SHP77 treated with DMSO at 0.1 percent for 48 hours (cell line): ENCODE data around the gene FOCAD.

Experiments used
- DNase-seq: peaks from one replicate; lab custom pipeline; 2025; lab: John Stamatoyannopoulos, UW

Gene FOCAD

DNA sequence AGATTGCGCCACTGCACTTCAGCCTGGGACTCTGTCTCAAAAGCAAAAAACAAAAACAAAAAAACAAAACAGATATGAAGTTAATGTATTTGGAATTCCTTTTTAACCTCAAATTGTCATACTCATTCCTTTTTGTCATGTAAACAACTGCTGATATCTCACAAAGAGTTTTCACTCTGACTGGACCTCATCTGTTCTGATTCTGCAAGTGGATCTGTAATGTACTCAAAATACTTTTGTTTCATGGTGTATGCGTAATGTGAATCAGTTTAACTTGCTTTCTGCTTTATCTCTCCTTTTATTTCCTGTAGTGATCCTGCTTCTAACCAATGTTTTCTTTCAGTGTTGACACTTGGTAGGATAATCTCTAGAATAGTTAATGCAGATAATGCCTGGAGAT, 106.7 kb downstream of the FOCAD start:
- DNase-seq = no peak

DNA sequence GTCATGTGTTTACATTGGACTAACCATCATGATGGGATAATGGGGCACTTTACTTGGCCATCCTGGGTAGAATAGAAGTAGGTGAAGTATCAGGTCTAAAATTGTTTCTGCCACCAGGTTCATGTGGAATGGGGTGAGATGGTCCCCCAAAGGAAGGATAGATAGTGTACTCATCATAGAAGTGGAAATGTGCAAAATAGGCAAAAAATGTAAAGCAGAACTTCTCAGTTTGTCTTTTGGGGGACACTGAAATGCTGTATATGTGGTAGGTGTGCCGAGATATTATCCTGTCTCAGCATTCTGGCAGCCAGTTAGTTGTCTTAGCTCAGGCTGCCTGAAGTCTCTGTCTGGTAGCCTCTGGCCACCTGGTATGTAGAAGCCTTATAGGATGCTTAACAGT, 107.6 kb downstream of the FOCAD start:
- no peak for DNase-seq

DNA sequence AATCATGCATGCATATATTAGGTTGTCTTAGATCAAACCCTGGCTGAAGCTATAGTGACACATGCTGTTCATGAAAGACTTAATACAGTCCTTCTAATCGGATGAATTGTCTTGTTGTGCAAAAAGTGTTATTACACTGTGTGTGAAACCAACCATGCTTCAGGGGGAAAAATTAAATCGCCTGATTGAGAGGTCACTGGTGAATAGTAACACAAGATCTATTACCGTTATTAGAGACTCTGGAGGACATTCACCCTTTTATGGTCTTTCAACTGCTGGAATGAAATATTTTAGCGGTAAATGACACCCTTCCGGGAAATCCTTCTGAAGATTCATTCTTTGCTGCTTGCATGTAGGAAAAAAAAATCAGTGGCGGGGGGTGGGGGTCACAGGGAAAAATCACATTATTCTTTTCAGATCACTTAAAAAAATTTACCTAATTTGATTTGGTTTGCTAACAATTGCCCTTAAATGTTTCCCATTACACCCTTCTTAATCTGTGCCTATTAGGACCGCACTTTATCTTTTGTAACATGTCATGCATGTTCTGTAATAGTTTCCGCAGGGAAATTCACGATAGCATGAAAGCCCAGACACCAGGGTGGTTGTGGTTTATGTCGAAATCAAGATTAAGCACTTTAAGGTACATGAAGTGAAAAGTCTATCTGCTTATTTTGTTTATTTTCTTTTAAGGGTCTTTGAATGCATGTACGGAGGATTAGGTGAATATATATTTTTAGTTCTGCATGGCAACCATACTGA, 120.6 kb downstream of the FOCAD start:
- DNase-seq = no peak

DNA sequence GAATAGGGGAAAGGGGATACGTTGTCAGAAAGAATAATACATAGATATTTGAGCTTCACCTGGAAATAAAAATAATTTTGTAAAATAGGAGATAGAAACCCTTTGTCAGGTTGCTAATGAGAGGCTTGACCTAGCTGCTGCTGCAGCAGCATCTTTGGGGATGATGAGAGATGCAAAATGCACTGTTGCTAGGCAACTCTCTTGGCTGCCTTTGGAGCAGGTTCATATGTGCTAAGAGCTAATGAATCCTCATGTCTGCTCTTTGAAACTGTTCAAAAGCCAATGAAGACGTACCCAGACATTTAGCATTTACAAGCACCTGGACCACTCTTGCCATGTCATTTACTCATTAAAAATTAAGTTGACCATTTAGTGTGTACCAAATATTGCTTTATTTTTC, 121.7 kb downstream of the FOCAD start:
- DNase-seq = no peak

DNA sequence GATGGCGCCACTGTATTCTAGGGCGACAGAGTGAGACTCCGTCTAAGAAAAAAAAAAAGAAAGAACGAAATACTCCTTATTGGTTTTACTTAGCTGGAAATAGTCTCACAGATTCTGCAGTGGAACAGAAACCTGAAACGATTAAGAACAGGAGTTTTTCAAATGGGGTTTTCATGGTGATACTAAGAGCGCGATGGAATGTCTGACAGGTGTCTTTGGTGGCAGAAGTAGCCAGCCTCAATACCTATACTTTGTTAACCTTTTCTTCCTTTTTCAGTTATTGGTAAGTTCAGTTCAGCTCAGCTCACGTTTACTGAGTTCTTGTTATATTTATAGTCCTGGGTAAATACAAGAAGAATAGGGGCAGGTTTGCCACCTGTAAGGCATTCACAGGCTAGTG, 123.9 kb downstream of the FOCAD start:
- DNase-seq = no peak

DNA sequence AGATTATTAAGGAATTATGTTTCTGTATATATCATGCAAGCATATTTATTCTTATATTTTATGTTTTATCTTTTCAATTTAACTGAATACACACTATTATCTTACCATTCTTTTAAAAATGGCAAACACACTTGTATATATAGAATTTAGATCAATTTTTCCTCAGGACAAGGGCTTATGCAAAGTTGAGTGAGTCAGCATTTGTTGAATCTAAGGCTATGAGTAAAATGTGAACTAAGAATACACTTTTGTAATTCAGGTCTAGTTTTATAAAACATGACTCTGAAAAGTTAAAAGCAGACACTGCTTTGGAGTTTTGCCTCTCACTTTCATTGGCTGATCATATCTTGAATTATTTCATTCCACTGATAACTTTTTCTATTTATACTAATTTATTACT, 127.8 kb downstream of the FOCAD start:
- DNase-seq = no peak

DNA sequence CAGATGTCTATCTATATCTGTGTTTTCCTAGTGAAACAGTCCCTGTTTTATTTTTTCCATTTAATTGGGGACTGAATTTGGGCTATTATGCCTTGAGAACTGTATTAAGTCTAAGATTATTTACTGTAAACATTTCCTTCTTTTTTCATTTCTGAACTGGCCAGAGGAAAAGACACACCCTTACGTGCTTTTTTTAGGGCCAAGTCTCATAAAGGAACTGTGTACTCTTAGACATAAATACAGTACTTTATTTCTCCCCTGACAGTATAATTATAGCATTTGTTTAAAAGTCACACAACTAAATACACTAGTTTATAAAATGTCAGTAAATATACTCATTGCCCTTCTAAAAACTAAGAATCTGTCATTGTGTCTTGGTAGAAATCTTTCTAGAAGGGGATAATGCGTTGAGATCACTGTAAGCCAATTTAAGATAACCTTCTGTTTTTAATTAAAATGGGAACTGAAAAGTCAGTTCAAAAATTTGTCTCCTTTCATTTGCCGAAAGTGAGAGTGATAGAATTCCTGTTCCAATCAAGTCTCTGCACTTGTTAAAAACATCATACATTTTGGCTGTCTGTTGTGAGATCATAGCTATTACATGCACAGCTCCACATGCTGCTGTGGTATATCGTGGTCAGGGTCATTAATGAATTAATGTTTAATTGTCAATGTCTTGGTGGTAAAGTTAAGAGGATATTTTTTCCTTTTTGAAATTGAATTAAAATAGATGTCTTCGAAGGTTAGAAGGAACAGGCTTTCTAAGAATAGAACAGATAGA, 132.1 kb downstream of the FOCAD start:
- no peak for DNase-seq

DNA sequence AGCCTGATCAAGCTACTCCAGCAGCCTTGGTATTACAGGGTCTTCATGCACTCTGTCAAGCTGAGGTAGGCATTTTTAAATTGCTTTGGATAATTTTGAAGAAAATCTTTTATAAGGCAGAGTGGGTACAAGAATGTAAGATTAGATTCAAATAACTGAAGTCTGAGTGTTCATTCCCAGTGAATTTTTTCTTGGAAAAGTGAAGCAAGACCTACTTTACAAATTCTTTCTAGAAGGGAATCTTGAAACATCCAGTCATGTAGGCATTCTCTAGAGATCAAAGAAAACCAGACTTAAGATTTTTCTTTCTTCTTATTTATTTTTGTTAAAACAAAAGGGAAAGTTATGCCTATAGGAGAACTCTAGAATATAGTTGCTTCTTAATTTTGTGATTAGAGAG, 139.0 kb downstream of the FOCAD start:
- DNase-seq = no peak

DNA sequence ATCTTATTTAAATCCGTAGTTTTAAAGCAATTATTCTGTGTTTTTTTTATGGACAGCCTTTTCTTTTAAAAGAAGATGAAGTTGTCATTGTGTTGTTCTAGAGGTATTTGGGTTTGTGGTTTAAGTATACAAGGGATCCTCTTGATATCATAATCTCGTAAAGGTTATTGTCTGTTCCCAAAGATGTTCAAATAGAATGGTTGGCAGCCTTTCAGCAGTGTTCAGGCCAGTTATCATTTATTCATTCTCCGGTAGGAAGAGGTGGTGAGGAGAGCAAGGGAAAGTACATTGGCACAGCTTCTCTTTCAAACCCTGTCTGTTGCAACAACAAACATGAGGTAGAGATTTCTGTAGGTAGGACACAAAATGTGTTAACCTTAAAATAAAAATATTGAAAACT, 147.0 kb downstream of the FOCAD start:
- no peak for DNase-seq

DNA sequence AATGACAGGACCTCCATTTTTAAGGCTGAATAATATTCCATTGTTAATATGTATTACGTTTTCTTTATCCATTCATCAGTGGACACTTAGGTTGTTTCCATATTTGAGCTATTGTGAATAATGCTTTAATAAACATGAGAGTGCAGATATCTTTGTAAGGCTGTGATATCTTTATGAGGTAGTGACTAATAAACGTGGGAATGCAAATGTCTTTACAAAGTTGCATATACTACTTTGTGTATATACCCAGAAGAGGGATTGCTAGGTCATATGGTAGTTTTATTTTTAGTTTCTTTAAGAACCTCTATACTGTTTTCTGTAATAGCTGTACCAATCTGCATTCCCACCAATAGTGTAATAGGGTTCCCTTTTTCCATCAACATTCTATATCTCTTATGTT, 148.7 kb downstream of the FOCAD start:
- no peak for DNase-seq

DNA sequence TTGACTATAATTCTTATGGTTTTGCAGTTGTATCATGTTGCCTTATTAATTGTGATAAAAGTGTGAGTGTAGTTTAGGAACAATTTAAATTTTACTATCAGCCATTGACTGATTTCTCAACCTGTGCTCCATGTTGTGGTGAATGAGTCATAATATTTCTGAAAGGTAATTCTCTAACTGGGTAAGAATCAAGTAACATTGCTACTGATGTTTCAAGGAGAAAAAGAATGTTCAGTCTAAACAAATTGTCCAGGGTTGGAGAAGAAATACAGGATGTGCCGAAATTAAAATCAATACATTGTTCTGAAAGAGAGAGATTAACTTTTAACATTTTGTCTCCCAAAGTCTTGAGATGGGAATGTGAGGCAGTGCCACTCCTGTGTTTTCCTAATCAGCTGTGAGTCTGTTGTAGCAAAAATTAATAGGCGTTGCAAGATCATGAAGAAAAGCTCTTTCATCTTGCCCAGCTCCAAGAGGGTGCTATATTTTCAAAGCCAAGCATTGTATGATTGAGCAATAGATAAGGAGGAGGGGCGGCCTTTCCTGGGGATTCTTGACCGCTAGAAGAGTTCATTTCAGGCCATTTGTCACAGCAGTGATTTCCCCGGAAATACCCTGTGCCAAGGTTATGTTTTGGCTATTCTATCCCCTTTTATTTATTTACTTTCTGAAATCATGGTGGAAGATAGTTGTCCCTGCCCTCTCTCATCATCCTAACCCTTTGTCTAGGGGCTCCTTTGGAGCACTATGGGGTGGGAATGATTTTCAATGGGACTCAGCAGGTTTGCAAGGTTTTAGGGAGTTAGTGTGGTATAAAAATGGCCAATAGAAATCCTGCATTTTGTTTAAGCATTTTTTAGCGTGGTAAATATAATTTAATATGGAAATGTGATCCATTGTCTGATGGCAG, 151.6 kb downstream of the FOCAD start:
- DNase-seq = no peak

DNA sequence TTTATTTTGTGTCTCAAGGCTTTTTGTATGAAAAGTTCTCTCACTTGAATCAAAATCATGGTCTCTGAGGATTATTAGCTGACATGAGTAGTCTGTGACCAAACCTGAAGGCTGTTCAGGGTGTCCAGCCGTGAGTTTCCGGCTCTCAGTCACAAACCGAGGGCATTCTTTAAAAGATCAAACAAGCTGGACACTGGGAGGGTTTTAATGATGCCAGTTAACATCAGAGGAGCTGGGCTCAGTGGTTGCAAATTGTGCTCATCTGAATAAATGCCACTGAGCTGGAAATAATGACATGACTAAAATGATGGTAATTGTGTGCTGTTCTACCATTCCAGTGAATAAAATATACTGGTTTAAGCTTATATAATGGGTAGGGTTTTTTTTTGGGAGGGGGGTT, 153.1 kb downstream of the FOCAD start:
- no peak for DNase-seq

DNA sequence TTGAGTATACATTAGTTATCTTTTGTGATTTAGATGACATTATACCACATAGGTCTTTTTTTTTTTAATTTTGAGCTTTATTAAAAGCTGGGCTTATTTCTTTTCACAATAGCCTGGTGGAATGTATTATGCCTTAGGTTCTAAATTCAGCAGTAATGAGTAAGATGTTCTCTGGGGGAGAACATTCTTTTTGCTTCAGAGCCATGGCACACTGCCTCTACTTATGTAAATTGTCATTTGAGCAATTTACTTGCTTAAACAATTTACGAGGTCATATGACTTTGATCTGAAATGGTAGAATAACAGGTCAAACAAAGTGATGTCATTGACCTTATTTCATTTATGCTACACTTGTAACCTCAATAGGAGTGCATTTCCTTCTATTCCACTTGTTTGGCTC, 154.2 kb downstream of the FOCAD start:
- DNase-seq = no peak

DNA sequence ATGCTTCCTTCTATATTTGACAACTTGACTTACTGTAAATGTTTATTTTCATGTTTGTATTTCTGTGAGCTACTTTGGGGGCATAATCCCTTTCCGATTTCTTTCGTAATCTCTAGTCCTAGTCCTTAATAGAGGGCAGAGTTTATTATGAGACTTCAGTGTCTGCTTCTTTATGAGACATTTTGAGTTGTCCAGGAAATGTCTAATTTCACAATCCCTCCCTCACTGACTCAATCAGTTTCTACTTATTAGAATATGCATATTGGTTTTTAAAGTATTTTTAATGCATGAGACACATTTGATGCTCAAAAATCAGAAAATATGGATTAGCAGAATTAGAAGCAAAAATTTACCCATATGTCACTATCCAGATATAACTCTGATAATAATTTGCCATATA, 160.9 kb downstream of the FOCAD start:
- DNase-seq = no peak

DNA sequence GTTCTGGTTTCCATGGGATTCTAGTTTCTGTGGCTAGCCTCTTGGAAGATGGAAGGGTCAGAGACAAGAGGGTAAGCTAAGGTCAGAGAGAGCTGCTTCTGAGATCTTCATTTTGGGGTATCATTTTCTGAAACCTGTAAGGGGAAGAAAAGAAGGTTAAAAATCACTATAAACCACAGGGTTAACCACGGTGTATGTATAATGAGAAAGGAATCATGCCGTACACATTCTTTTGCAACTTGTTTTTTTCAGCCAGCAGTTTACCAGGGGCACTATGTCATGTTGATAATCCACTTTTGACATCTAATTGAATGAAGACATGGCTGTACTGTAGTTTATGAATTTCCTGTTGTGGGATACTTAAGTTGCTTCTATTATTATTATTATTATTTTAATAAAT, 164.4 kb downstream of the FOCAD start:
- DNase-seq = no peak

DNA sequence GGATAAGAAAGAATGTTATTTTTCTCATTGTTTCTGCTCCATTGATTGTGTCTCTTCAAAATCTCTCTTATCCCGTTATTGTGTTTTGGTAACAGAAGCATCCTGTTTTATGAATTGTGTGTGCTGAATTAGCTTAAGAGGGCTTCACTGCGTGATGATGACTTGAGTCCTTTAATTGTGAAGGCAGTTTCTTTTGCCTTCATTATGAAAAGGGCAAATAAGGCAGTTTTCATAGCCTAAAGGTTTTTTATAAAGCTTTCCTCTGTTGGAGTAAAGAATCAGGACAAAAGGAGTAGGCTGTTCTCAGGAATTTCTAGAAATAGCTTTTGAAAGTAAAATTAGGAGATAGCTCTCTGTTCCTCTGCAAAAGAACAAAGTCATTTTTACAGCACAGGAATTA, 169.8 kb downstream of the FOCAD start:
- no peak for DNase-seq

DNA sequence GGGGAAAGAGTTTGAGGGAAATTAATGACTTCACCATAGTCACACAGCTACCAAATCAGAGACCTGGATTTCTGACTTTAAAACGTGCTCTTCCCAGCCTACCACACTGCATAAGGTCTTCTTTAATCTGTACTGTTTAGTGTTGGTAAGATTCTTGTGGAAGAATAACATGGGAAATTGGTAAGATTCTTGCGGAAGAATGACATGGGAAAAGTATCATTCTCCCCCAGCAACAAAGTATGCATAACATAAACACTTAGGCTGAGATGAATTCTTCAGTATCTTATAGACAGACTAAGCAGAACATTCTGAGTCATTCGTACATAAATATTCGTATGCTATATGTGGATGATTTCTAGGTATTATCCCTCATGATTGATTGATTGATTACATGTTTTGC, 170.4 kb downstream of the FOCAD start:
- DNase-seq = no peak

DNA sequence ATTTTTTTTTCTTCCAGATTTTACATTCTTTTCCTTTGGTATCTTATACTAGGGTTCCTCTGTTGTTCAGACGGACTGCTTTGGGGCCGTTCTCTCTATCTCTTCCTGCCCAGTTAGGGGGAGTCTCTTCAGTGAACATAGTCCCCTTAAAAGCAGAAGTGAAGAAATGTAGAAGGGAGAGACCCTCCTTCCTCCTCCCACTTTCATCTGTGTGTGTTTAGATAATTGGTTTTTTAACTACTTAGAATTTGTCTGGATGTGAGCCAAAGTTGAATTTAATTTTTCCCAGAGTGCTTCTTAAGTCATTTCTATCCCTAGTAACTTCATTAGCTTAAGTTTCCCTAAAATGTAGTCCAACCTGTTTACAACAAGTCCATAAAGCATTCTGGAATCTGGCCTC, 179.9 kb downstream of the FOCAD start:
- DNase-seq = no peak

DNA sequence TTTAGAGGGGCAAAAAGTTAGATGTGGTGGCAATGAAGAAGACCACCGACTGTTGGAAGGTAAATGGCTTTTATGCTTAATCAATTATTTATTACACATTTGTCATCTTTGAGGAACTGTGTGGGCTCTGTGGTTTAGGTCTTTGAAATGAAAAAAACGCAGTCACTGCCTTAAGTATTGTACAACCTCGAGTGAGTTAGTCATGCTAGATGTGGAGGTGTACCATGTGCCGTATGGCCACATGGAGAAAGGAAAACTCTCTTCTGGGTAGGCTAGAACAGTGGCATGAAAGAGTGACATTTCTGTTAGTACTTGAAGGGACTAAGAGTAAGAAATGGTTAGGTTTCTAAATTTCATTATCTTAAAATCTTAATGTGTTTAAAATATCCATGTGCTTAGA, 181.3 kb downstream of the FOCAD start:
- no peak for DNase-seq

DNA sequence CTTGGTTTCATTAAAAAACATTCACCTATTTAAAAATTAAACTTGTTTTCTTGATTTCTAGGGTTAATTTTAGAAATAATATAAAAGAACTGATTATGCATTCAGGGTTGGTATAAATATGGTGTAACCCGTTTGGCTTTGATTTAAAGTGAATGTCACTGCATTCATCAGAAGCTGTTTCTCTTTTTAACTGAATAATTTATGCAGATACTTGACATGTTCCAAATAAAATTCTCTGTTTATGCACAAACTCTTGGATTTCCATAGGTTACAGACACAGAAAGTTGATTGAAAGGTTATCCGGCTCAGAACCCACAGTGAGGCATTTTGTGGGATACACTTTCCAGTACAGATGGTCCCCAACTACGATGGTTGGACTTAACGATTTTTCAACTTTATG, 186.1 kb downstream of the FOCAD start:
- DNase-seq = no peak

DNA sequence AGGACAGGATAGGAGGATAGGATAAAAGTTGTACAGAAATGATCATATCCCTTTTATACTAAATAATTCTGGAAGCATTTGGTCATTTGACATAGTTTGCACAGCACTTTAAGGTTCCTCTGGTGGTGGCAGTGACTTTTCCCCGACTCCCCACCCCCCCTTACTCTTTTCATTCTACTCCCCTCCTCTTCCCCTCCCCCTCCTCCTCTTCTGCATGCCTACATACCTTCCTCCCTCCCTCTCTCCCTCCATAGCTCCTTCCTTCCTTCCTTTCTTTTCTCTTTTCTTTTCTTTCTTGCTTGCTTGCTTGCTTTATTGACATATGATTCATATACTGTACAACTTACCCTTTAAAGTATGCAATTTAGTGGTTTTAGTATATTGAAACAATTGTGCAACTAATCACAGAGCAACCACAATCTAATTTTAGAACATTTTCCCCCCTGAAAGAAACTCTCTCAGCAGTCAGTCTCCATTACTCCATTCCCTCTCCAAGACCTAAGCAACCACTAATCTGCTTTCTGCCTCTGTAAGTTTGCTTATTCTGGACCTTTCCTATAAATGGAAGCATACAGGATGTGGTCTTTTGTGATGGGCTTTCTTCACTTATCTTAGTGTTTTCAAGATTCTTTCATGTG, 188.4 kb downstream of the FOCAD start:
- no peak for DNase-seq

DNA sequence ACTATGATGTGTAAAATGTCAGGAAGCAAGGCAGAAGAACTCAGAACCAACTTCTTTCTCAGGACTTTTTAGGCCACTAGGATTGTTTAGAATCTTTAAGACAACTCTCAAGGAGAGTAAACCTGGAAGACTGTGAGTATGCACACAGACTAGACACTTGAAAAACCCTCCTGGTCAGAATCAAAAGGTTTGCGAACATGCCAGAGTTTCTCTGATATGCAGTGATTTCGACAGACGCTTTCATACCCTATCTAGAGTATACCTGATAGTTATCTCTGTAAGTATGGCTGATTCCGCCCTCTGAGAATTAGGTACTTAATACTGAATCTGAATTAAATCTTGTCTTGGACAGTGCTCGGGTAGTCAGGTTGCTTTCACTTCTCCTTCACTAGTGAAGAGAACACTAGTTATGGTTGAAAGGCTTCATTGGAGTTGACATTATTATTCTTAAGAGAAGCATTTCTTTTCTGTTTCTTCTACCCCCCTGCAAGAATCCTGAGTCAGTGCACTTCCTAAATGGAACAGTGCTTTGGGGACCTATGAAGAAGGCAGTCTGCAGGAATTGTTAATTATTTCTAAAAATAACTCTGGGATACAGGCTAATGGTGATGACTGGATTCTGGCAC, 189.3 kb downstream of the FOCAD start:
- no peak for DNase-seq
